Esophagus squamous epithelium (tissue), 5 donors: ENCODE measurements around the gene LENEP. TPM values are rescaled to one million over a fixed set of nuclear protein-coding genes. Genes with fewer than 3 reads are reported as not detected.

Source experiments
- DNase-seq: peaks from one replicate; lab custom pipeline; 2025; lab: John Stamatoyannopoulos, UW
- H3K27ac ChIP-seq, 4 donors: fragments of 200-600 bp; sonication (generic); one replicate each; pipeline ENCODE4 v1.5.1; 2016 to 2019; ENCODE audit warnings: mild to moderate bottlenecking in 1 of 4
- H3K27me3 ChIP-seq, 4 donors: fragments of 200-600 bp; sonication (generic); 1 replicate in 3 of 4; 2 replicates in 1 of 4; pipeline versions ENCODE4 v1.5.1 to v1.6.0; 2017 to 2021; ENCODE audit warnings: antibody characterized with exemption in 1 of 4
- H3K36me3 ChIP-seq, 3 donors: fragments of 200-600 bp; sonication (generic); one replicate each; pipeline ENCODE4 v1.5.1; 2016 to 2019
- H3K4me1 ChIP-seq, 3 donors: fragments of 200-600 bp; sonication (generic); one replicate each; pipeline ENCODE4 v1.5.1; 2017 to 2019
- H3K4me3 ChIP-seq, 4 donors: fragments of 200-600 bp; sonication (generic); 1 replicate in 3 of 4; 2 replicates in 1 of 4; pipeline ENCODE4 v1.5.1; 2016 to 2019; ENCODE audit warnings: mild to moderate bottlenecking in 2 of 4, moderate library complexity in 1 of 4
- H3K9me3 ChIP-seq, 3 donors: fragments of 200-600 bp; sonication (generic); one replicate each; pipeline ENCODE4 v1.5.1; 2016 to 2019
- CTCF ChIP-seq, 6 experiments: fragments of 450-650 bp in 4 of 6; fragments of 200-600 bp in 2 of 6; sonication (generic) in 2 of 6; IDR thresholded peaks; one replicate each; pipeline ENCODE4 v1.5.1; 2016 to 2019; ENCODE audit warnings: antibody characterized with exemption in 6 of 6, mild to moderate bottlenecking in 4 of 6, moderate library complexity in 4 of 6
- POLR2A ChIP-seq, 4 donors: fragments of 450-650 bp; IDR thresholded peaks; one replicate each; pipeline ENCODE4 v1.6.1; 2017; ENCODE audit warnings: antibody characterized with exemption in 4 of 4, mild to moderate bottlenecking in 4 of 4, moderate library complexity in 3 of 4
- WGBS, 2 donors: methylation state at CpG; one replicate each; pipeline ENCODE4 v1.1.5; 2018; 5-methylcytosine and 5-hydroxymethylcytosine counted together
- intact Hi-C: fragments of 100-400 bp; cut with DNase I; formaldehyde crosslinking; loops from one replicate; pipeline ENCODE4 v1.15.0; 2022
- total RNA-seq, 4 donors: library from RNA; depleted of rRNA; stranded (reverse); fragments of >200 nt; gene quantifications; one replicate each; pipeline ENCODE4 v1.1.0, GENCODE V29; 2016
- donor health status: DM: yes; HTN: yes; CAD: no.

Gene LENEP
- total RNA-seq, 4 donors from 2014 or later = not detected

- H3K36me3 ChIP-seq = peaks cover 16 to 59% (median 29%) of the 10 kb centered on the region in 3 donors
- peaks cover 74 to 98% (median 80%) of the 10 kb centered on the region in 3 donors for H3K4me1 ChIP-seq
- H3K27me3 ChIP-seq = no peaks in the 10 kb centered on the region
- peak overlapping the region in 1 of 4 donors; percentile 68 for H3K4me3 ChIP-seq
- WGBS, 2 donors = 72 to 83% methylated on average over 11 to 16 of the region's 26 CpGs
- DNase-seq = no peak
- intact Hi-C loops = no loop called here
- no peaks in the 10 kb centered on the region for H3K9me3 ChIP-seq
- TF ChIP-seq CTCF (IDR thresholded peaks at IDR 0.05) (no peak), POLR2A (IDR thresholded peaks at IDR 0.05) (no peak)
- peak overlapping the region; percentile 85 to 99 (median 96) for H3K27ac ChIP-seq
These were observed 22.9 kb downstream of the LENEP start for GRCh38 chr1:155016231-155016831.

- 2 to 5% methylated on average over 13 to 14 of the region's 49 CpGs for WGBS, 2 donors
- peak overlapping the region; percentile 21 to 68 (median 41) for H3K4me3 ChIP-seq
- peak; percentile 52 for DNase-seq
These were observed 23.9 kb downstream of the LENEP start for GRCh38 chr1:155017041-155017945.

GRCh38 chr1:155017946-155018316 lies 24.5 kb downstream of the LENEP start:
- no peak for TF ChIP-seq POLR2A (IDR thresholded peaks at IDR 0.05)
- 28 to 48% methylated on average over 5 of the region's 6 CpGs for WGBS, 2 donors
- DNase-seq = no peak
- Histone ChIP-seq H3K9me3 (no peaks in the 10 kb centered on the region), H3K4me1 (peaks cover 58 to 98% (median 67%) of the 10 kb centered on the region in 3 donors), H3K36me3 (peaks cover 16 to 58% (median 29%) of the 10 kb centered on the region in 3 donors), H3K4me3 (peak overlapping the region; percentile 21 to 68 (median 41)), H3K27ac (peak overlapping the region; percentile 85 to 99 (median 96)), H3K27me3 (no peaks in the 10 kb centered on the region)
- intact Hi-C loops = no loop called here

More at GRCh38 chr1:155017041-155017945, 23.9 kb downstream of the LENEP start:
- Histone ChIP-seq H3K9me3 (no peaks in the 10 kb centered on the region), H3K4me1 (peaks cover 65 to 98% (median 70%) of the 10 kb centered on the region in 3 donors), H3K36me3 (peaks cover 16 to 59% (median 29%) of the 10 kb centered on the region in 3 donors), H3K27me3 (no peaks in the 10 kb centered on the region), H3K27ac (peak overlapping the region; percentile 85 to 99 (median 96))
- TF ChIP-seq POLR2A (IDR thresholded peaks at IDR 0.05) (peak in 2 of 4 donors; percentile 38 to 40), CTCF (IDR thresholded peaks at IDR 0.05) (peak; percentile 96 to 99 (median 98))
- intact Hi-C loops = no loop called here

GRCh38 chr1:155018617-155019348 lies 25.4 kb downstream of the LENEP start:
- no peak overlapping the region for H3K4me3 ChIP-seq
- no peaks in the 10 kb centered on the region for H3K27me3 ChIP-seq
- DNase-seq = no peak
- intact Hi-C loops = no loop called here
- 83 to 84% methylated on average over 6 of the region's 8 CpGs for WGBS, 2 donors
- peaks cover 16 to 50% (median 28%) of the 10 kb centered on the region in 3 donors for H3K36me3 ChIP-seq
- H3K9me3 ChIP-seq = no peaks in the 10 kb centered on the region
- H3K27ac ChIP-seq = peak overlapping the region; percentile 0 to 99 (median 92)
- no peak for TF ChIP-seq CTCF (IDR thresholded peaks at IDR 0.05)
- TF ChIP-seq POLR2A (IDR thresholded peaks at IDR 0.05) = no peak
- H3K4me1 ChIP-seq = peaks cover 50 to 93% (median 58%) of the 10 kb centered on the region in 3 donors
